Measurements from ENCODE around the gene TMEM253. TPM values are rescaled to one million over a fixed set of nuclear protein-coding genes. Genes with fewer than 3 reads are reported as not detected.

TMEM253 gene
- polyA plus RNA-seq, 1 of the 3 experiments (the other 2 are of a cell fraction), result 0.82 TPM

GRCh38 chr14:21061347-21061668 is 39.6 kb upstream of the TMEM253 start (continued):
- TF ChIP-seq REST (IDR thresholded peaks at IDR 0.05; ENCODE audit: low read depth, low read length) (no peak), ELF1 (IDR thresholded peaks at IDR 0.05) (no peak), CHD2 (IDR thresholded peaks at IDR 0.05; ENCODE audit: low read length, partially characterized antibody) (no peak)

- Histone ChIP-seq H4K20me1 (ENCODE audit: insufficient read depth) (no peaks in the 10 kb centered on the region), H3K9ac (no peak overlapping the region), H3K36me3 (replicated peaks in 1 of 2; ENCODE audit: control insufficient read depth in 1 of 2, insufficient read depth in 2 of 2, low read length in 1 of 2) (no peaks in the 10 kb centered on the region), H3K79me2 (ENCODE audit: insufficient read depth) (no peaks in the 10 kb centered on the region), H3F3A (replicated peaks; ENCODE audit: insufficient read depth) (peaks cover 13% of the 10 kb centered on the region), H3K4me1 (ENCODE audit: control insufficient read depth in 1 of 2, insufficient read depth in 2 of 2, low read depth in 1 of 2, low read length in 1 of 2) (peaks cover 2 to 10% of the 10 kb centered on the region in 2 experiments), H3K9me3 (no peaks in the 10 kb centered on the region), H3K27ac (ENCODE audit: low read depth in 2 of 2, low read length in 1 of 2) (peak overlapping the region in 1 of 2 experiments; percentile 48; a peak in 2 of 4 replicates), H3K4me2 (peak overlapping the region; percentile 12; the same call in 1 of the 2 replicates), H3K27me3 (ENCODE audit: insufficient read depth) (no peaks in the 10 kb centered on the region), H3K4me3 (ENCODE audit: low read depth in 2 of 2, low read length in 1 of 2) (no peak overlapping the region), H3K9me2 (no peaks in the 10 kb centered on the region), H2AFZ (ENCODE audit: low read depth) (peak overlapping the region; percentile 1; the same call in 1 of the 2 replicates)
- POLR2A ChIA-PET, result no interaction called here
- WGBS (ENCODE audit: low lambda C conversion rate), result 25% methylated on average over 3 of the region's 3 CpGs
- CTCF ChIA-PET, result interaction anchor here (0.6 to 13.2 kb wide), 4 partner anchors 32 to 49 kb away, joined by 3 to 296 read pairs (median 6); partner anchors contain the start of gene ZNF219
- TF ChIP-seq FOXM1 (IDR thresholded peaks at IDR 0.05; ENCODE audit: low read depth) (no peak), FOXJ3 (CRISPR knock-in tag; IDR thresholded peaks at IDR 0.05) (no peak), MXI1 (IDR thresholded peaks at IDR 0.05; ENCODE audit: low read depth, low read length) (no peak), TCF12 (IDR thresholded peaks at IDR 0.05) (peak; percentile 59), EZH2phosphoT487 (IDR thresholded peaks at IDR 0.05; ENCODE audit: borderline replicate concordance, low read depth) (no peak), SMC3 (IDR thresholded peaks at IDR 0.05; ENCODE audit: low read depth, low read length) (no peak), TEAD4 (IDR thresholded peaks at IDR 0.05; ENCODE audit: borderline replicate concordance, insufficient read depth) (peak; percentile 72; the same call in 1 of the 2 replicates), FOSL2 (IDR thresholded peaks at IDR 0.05; ENCODE audit: borderline replicate concordance, low read depth) (peak; percentile 49; the same call in 1 of the 2 replicates), GATA2 (CRISPR knock-in tag; IDR thresholded peaks at IDR 0.05) (no peak), SIN3A (IDR thresholded peaks at IDR 0.05; ENCODE audit: borderline replicate concordance, low read depth, low read length) (no peak), POLR2AphosphoS5 (IDR thresholded peaks at IDR 0.05; ENCODE audit: low read depth, low read length) (no peak), MEF2A (IDR thresholded peaks at IDR 0.05; ENCODE audit: borderline replicate concordance, low read depth) (no peak), RFX5 (IDR thresholded peaks at IDR 0.05; ENCODE audit: low read length) (no peak), EP300 (IDR thresholded peaks at IDR 0.05; ENCODE audit: borderline replicate concordance in 1 of 2, low read depth in 1 of 2, low read length in 1 of 2) (peak in 1 of 2 experiments; percentile 10; a peak in 1 of 4 replicates), NFIC (IDR thresholded peaks at IDR 0.05; ENCODE audit: borderline replicate concordance) (peak; percentile 55), CTCF (IDR thresholded peaks at IDR 0.05) (no peak), YY1 (IDR thresholded peaks at IDR 0.05; ENCODE audit: low read depth) (no peak), TAF1 (IDR thresholded peaks at IDR 0.05; ENCODE audit: borderline replicate concordance, low read depth, low read length) (no peak), USF1 (IDR thresholded peaks at IDR 0.05; ENCODE audit: borderline replicate concordance, low read depth) (no peak), JUND (IDR thresholded peaks at IDR 0.05) (peak; percentile 76), RXRA (IDR thresholded peaks at IDR 0.05; ENCODE audit: borderline replicate concordance, low read depth) (0 out of 2 replicates have a peak, but pooled peaks have one; percentile 48)
- TF ChIP-seq, protein P1, sequence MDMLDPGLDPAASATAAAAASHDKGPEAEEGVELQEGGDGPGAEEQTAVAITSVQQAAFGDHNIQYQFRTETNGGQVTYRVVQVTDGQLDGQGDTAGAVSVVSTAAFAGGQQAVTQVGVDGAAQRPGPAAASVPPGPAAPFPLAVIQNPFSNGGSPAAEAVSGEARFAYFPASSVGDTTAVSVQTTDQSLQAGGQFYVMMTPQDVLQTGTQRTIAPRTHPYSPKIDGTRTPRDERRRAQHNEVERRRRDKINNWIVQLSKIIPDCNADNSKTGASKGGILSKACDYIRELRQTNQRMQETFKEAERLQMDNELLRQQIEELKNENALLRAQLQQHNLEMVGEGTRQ (IDR thresholded peaks at IDR 0.05; ENCODE audit: borderline replicate concordance, low read depth, low read length), result no peak
- TF ChIP-seq, protein P2, sequence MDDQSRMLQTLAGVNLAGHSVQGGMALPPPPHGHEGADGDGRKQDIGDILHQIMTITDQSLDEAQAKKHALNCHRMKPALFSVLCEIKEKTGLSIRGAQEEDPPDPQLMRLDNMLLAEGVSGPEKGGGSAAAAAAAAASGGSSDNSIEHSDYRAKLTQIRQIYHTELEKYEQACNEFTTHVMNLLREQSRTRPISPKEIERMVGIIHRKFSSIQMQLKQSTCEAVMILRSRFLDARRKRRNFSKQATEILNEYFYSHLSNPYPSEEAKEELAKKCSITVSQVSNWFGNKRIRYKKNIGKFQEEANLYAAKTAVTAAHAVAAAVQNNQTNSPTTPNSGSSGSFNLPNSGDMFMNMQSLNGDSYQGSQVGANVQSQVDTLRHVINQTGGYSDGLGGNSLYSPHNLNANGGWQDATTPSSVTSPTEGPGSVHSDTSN (IDR thresholded peaks at IDR 0.05), result peak; percentile 59
- DNase-seq, result no peak
Measured at GRCh38 chr14:21063479-21063878, 37.4 kb upstream of the TMEM253 start.
